Thyroid gland (tissue), 4 donors: ENCODE results near the gene SORL1.

ENCODE experiments used
- CTCF ChIP-seq, 6 experiments: fragments of 200-600 bp in 3 of 6; fragments of 450-650 bp in 3 of 6; sonication (generic) in 3 of 6; IDR thresholded peaks; one replicate each; pipeline ENCODE4 v1.5.1; 2016 to 2019; ENCODE audit warnings: antibody characterized with exemption in 6 of 6, mild to moderate bottlenecking in 2 of 6, inconsistent platforms in 1 of 6, moderate library complexity in 1 of 6
- POLR2A ChIP-seq, 2 donors: fragments of 450-650 bp; IDR thresholded peaks; one replicate each; pipeline ENCODE4 v1.6.1; 2017; ENCODE audit warnings: antibody characterized with exemption in 2 of 2, mild to moderate bottlenecking in 2 of 2, moderate library complexity in 1 of 2

GRCh38 chr11:121590772-121591404 lies 138.8 kb downstream of the SORL1 start:
- TF ChIP-seq CTCF (IDR thresholded peaks at IDR 0.05) = no peak
- no peak for TF ChIP-seq POLR2A (IDR thresholded peaks at IDR 0.05)
